Measurements from ENCODE around the gene JADE2. TPM values are rescaled to one million over a fixed set of nuclear protein-coding genes. Genes with fewer than 3 reads are reported as not detected.

The JADE2 gene
- total RNA-seq, 1 donor from 2014 or later = 30.3 TPM

GRCh38 chr5:134490925-134491271, 34.6 kb upstream of the JADE2 start:
- no peak for FAIRE-seq
- no peak overlapping the region for H3K27ac ChIP-seq (ENCODE audit: low read depth, low read length)
- H3K9me3 Mint-ChIP-seq (ENCODE audit: unreplicated experiment) = no peaks in the 10 kb centered on the region
- no peak for DNase-seq (ENCODE audit: low read depth)
- H3K4me3 Mint-ChIP-seq (ENCODE audit: unreplicated experiment) = no peak overlapping the region
- no peaks in the 10 kb centered on the region for H3K9me3 ChIP-seq (ENCODE audit: insufficient read depth, low read depth, low read length)
- no peak overlapping the region for H3K27ac Mint-ChIP-seq (ENCODE audit: unreplicated experiment)
- H3K4me1 ChIP-seq (ENCODE audit: insufficient read depth, low read length) = no peaks in the 10 kb centered on the region
- no peaks in the 10 kb centered on the region for H4K20me1 ChIP-seq (ENCODE audit: insufficient read depth, low read length)
- no peak overlapping the region for H3K4me3 ChIP-seq (ENCODE audit: insufficient read depth, low read depth, low read length)
- no peak overlapping the region for H3K4me2 ChIP-seq (ENCODE audit: low read length)
- H3K79me2 ChIP-seq (ENCODE audit: insufficient read depth, low read length) = no peaks in the 10 kb centered on the region
- H2AFZ ChIP-seq (ENCODE audit: low read depth, low read length) = no peak overlapping the region
- no peak for TF ChIP-seq EZH2 (IDR thresholded peaks at IDR 0.05; ENCODE audit: insufficient read depth, low read length)
- TF ChIP-seq CTCF (IDR thresholded peaks at IDR 0.05; ENCODE audit: insufficient read depth, low read depth, low read length) = no peak
- no peaks in the 10 kb centered on the region for H3K36me3 Mint-ChIP-seq (ENCODE audit: low read depth, unreplicated experiment)
- no peak overlapping the region for H3K9ac ChIP-seq (ENCODE audit: low read length)
- H3K27me3 Mint-ChIP-seq (ENCODE audit: low read depth, unreplicated experiment) = peaks cover 4% of the 10 kb centered on the region
- H3K4me1 Mint-ChIP-seq (ENCODE audit: low read depth, unreplicated experiment) = no peaks in the 10 kb centered on the region
- no peaks in the 10 kb centered on the region for H3K36me3 ChIP-seq (ENCODE audit: insufficient read depth, low read length)
- peaks cover 8% of the 10 kb centered on the region for H3K27me3 ChIP-seq (ENCODE audit: insufficient read depth, low read length)

GRCh38 chr5:134491841-134492442, 33.5 kb upstream of the JADE2 start:
- no peak for DNase-seq (ENCODE audit: low read depth)
- Mint-ChIP-seq H3K27me3 (ENCODE audit: low read depth, unreplicated experiment) (peaks cover 4% of the 10 kb centered on the region), H3K36me3 (ENCODE audit: low read depth, unreplicated experiment) (no peaks in the 10 kb centered on the region), H3K4me1 (ENCODE audit: low read depth, unreplicated experiment) (no peaks in the 10 kb centered on the region), H3K9me3 (ENCODE audit: unreplicated experiment) (no peaks in the 10 kb centered on the region), H3K27ac (ENCODE audit: unreplicated experiment) (no peak overlapping the region), H3K4me3 (ENCODE audit: unreplicated experiment) (no peak overlapping the region)
- peaks cover 8% of the 10 kb centered on the region for H3K27me3 ChIP-seq (ENCODE audit: insufficient read depth, low read length)
- H3K9ac ChIP-seq (ENCODE audit: low read length) = no peak overlapping the region
- no peaks in the 10 kb centered on the region for H3K36me3 ChIP-seq (ENCODE audit: insufficient read depth, low read length)
- FAIRE-seq = no peak
- no peaks in the 10 kb centered on the region for H4K20me1 ChIP-seq (ENCODE audit: insufficient read depth, low read length)
- no peak overlapping the region for H3K4me3 ChIP-seq (ENCODE audit: insufficient read depth, low read depth, low read length)
- H3K4me2 ChIP-seq (ENCODE audit: low read length) = no peak overlapping the region
- no peaks in the 10 kb centered on the region for H3K4me1 ChIP-seq (ENCODE audit: insufficient read depth, low read length)
- H3K9me3 ChIP-seq (ENCODE audit: insufficient read depth, low read depth, low read length) = no peaks in the 10 kb centered on the region
- H3K79me2 ChIP-seq (ENCODE audit: insufficient read depth, low read length) = no peaks in the 10 kb centered on the region
- no peak overlapping the region for H3K27ac ChIP-seq (ENCODE audit: low read depth, low read length)
- TF ChIP-seq EZH2 (IDR thresholded peaks at IDR 0.05; ENCODE audit: insufficient read depth, low read length) (no peak), CTCF (IDR thresholded peaks at IDR 0.05; ENCODE audit: insufficient read depth, low read depth, low read length) (no peak)
- no peak overlapping the region for H2AFZ ChIP-seq (ENCODE audit: low read depth, low read length)

- Histone ChIP-seq H2AFZ (ENCODE audit: low read depth, low read length) (no peak overlapping the region), H4K20me1 (ENCODE audit: insufficient read depth, low read length) (no peaks in the 10 kb centered on the region), H3K27me3 (ENCODE audit: insufficient read depth, low read length) (peaks cover 8% of the 10 kb centered on the region), H3K36me3 (ENCODE audit: insufficient read depth, low read length) (no peaks in the 10 kb centered on the region), H3K27ac (ENCODE audit: low read depth, low read length) (no peak overlapping the region), H3K4me1 (ENCODE audit: insufficient read depth, low read length) (no peaks in the 10 kb centered on the region), H3K4me2 (ENCODE audit: low read length) (no peak overlapping the region), H3K9me3 (ENCODE audit: insufficient read depth, low read depth, low read length) (no peaks in the 10 kb centered on the region), H3K9ac (ENCODE audit: low read length) (no peak overlapping the region), H3K79me2 (ENCODE audit: insufficient read depth, low read length) (no peaks in the 10 kb centered on the region), H3K4me3 (ENCODE audit: insufficient read depth, low read depth, low read length) (no peak overlapping the region)
- H3K36me3 Mint-ChIP-seq (ENCODE audit: low read depth, unreplicated experiment) = no peaks in the 10 kb centered on the region
- H3K27me3 Mint-ChIP-seq (ENCODE audit: low read depth, unreplicated experiment) = peaks cover 4% of the 10 kb centered on the region
- FAIRE-seq (no peak), DNase-seq (ENCODE audit: low read depth) (no peak)
- TF ChIP-seq CTCF (IDR thresholded peaks at IDR 0.05; ENCODE audit: insufficient read depth, low read depth, low read length) = no peak
- TF ChIP-seq EZH2 (IDR thresholded peaks at IDR 0.05; ENCODE audit: insufficient read depth, low read length) = no peak
- no peak overlapping the region for H3K4me3 Mint-ChIP-seq (ENCODE audit: unreplicated experiment)
- H3K9me3 Mint-ChIP-seq (ENCODE audit: unreplicated experiment) = no peaks in the 10 kb centered on the region
- H3K4me1 Mint-ChIP-seq (ENCODE audit: low read depth, unreplicated experiment) = no peaks in the 10 kb centered on the region
- H3K27ac Mint-ChIP-seq (ENCODE audit: unreplicated experiment) = no peak overlapping the region
Measured at GRCh38 chr5:134492568-134492967, 32.9 kb upstream of the JADE2 start.
